ENCODE measurements around the gene SYNJ2. TPM values are rescaled to one million over a fixed set of nuclear protein-coding genes. Genes with fewer than 3 reads are reported as not detected.

The SYNJ2 gene
- total and polyA plus RNA-seq, 2 experiments from 2014 or later = 2.8 to 5.6 TPM

- TF ChIP-seq ZNF462 (CRISPR knock-in tag; IDR thresholded peaks at IDR 0.05) = no peak
Measured at GRCh38 chr6:158059108-158059507, 77.4 kb downstream of the SYNJ2 start (continued).

- Histone ChIP-seq H3K27ac (ENCODE audit: low read depth) (no peak overlapping the region), H3F3A (replicated peaks; ENCODE audit: low read depth) (no peaks in the 10 kb centered on the region), H3K4me2 (no peak overlapping the region), H3K27me3 (ENCODE audit: insufficient read depth) (no peaks in the 10 kb centered on the region), H3K36me3 (ENCODE audit: insufficient read depth) (no peaks in the 10 kb centered on the region), H2AFZ (no peak overlapping the region), H3K79me2 (replicated peaks; ENCODE audit: insufficient read depth) (no peaks in the 10 kb centered on the region), H3K9me2 (ENCODE audit: insufficient read depth) (no peaks in the 10 kb centered on the region), H3K4me3 (no peak overlapping the region), H4K20me1 (replicated peaks; ENCODE audit: insufficient read depth) (no peaks in the 10 kb centered on the region), H3K4me1 (ENCODE audit: insufficient read depth) (no peaks in the 10 kb centered on the region)
- Mint-ChIP-seq H3K4me1 (peaks cover 6% of the 10 kb centered on the region), H3K9me3 (no peaks in the 10 kb centered on the region), H3K36me3 (ENCODE audit: low read depth) (peaks cover 11% of the 10 kb centered on the region; the same call in 1 of the 3 replicates), H3K4me3 (no peak overlapping the region), H3K27me3 (ENCODE audit: insufficient read depth, low read depth, poor library complexity) (peaks cover 4% of the 10 kb centered on the region), H3K27ac (no peak overlapping the region)
- ATAC-seq (peak; percentile 51), DNase-seq (ENCODE audit: low spot score) (peak; percentile 64)
- TF ChIP-seq ZNF462 (CRISPR knock-in tag; IDR thresholded peaks at IDR 0.05) (no peak), STAT1 (IDR thresholded peaks at IDR 0.05; ENCODE audit: unreplicated experiment) (no peak), EZH2 (IDR thresholded peaks at IDR 0.05; ENCODE audit: low read depth, unreplicated experiment) (no peak), CTCF (conservative IDR thresholded peaks at IDR 0.05; ENCODE audit: low read depth in 2 of 2) (no peak), JUNB (IDR thresholded peaks at IDR 0.05; ENCODE audit: unreplicated experiment) (no peak)
Measured at GRCh38 chr6:158060455-158061360, 79.0 kb downstream of the SYNJ2 start.

Measured in GM23338 (cell line).